ENCODE measurements around the gene MTUS2. TPM values are rescaled to one million over a fixed set of nuclear protein-coding genes. Genes with fewer than 3 reads are reported as not detected.
A peak's percentile ranks its signal among the peaks of the same experiment; 100 is the strongest.

The MTUS2 gene
- total and polyA plus RNA-seq, 9 of the 15 experiments (the other 6 are each of a cell fraction or from before 2014, with no cell fraction given), result 0.01 to 0.28 (median 0.06) TPM; not detected in 1

- peak; percentile 51; the same call in 1 of the 2 replicates for TF ChIP-seq POLR2H (tag; IDR thresholded peaks at IDR 0.05; ENCODE audit: low read depth)
- no peak for TF ChIP-seq E2F3 (CRISPR knock-in tag; IDR thresholded peaks at IDR 0.05)
- no peak for TF ChIP-seq ZNF57 (CRISPR knock-in tag; IDR thresholded peaks at IDR 0.05)
- TF ChIP-seq USF1 (CRISPR knock-in tag; IDR thresholded peaks at IDR 0.05), result no peak
- no peak for TF ChIP-seq FOXK1 (CRISPR knock-in tag; IDR thresholded peaks at IDR 0.05; ENCODE audit: borderline replicate concordance)
- TF ChIP-seq LEF1 (IDR thresholded peaks at IDR 0.05), result peak; percentile 83
- TF ChIP-seq RBBP5 (IDR thresholded peaks at IDR 0.05; ENCODE audit: borderline replicate concordance, insufficient read depth, low read length, poor library complexity, severe bottlenecking), result no peak
- no peak for TF ChIP-seq TBL1XR1 (IDR thresholded peaks at IDR 0.05; ENCODE audit: low read length in 2 of 2)
- no peak for TF ChIP-seq ZNF354B (CRISPR knock-in tag; IDR thresholded peaks at IDR 0.05)
- no peak for TF ChIP-seq KAT8 (IDR thresholded peaks at IDR 0.05; ENCODE audit: low read depth)
- TF ChIP-seq KDM2B (CRISPR knock-in tag; IDR thresholded peaks at IDR 0.05), result no peak
- TF ChIP-seq TRIM25 (IDR thresholded peaks at IDR 0.05; ENCODE audit: borderline replicate concordance), result no peak
- TF ChIP-seq ZNF583 (CRISPR knock-in tag; IDR thresholded peaks at IDR 0.05), result no peak
- no peak for TF ChIP-seq ZMIZ1 (IDR thresholded peaks at IDR 0.05; ENCODE audit: low read depth in 2 of 2, low read length in 2 of 2)
- TF ChIP-seq ZC3H11A (IDR thresholded peaks at IDR 0.05; ENCODE audit: low read depth, low read length), result no peak
- no peak for TF ChIP-seq E2F5 (CRISPR knock-in tag; IDR thresholded peaks at IDR 0.05)
- TF ChIP-seq TCF3 (CRISPR knock-in tag; IDR thresholded peaks at IDR 0.05), result peak; percentile 84
- no peak for TF ChIP-seq HEY1 (CRISPR knock-in tag; IDR thresholded peaks at IDR 0.05; ENCODE audit: borderline replicate concordance)
- TF ChIP-seq ZNF586 (CRISPR knock-in tag; conservative IDR thresholded peaks at IDR 0.05), result no peak
- no peak for TF ChIP-seq RB1 (IDR thresholded peaks at IDR 0.05; ENCODE audit: low read depth)
- no peak for TF ChIP-seq SETDB1 (IDR thresholded peaks at IDR 0.05; ENCODE audit: low read length)
- TF ChIP-seq CREB1 (IDR thresholded peaks at IDR 0.05), result no peak
- no peak for TF ChIP-seq CREB1 (CRISPR knock-in tag; IDR thresholded peaks at IDR 0.05)
- no peak for TF ChIP-seq ZSCAN32 (CRISPR knock-in tag; IDR thresholded peaks at IDR 0.05)
These were observed 636.3 kb downstream of the MTUS2 start (continued) for GRCh38 chr13:29456419-29456818.

Data from K562 (cell line).